Small intestine (tissue), 16 donors: ENCODE data around the gene NPIPA2. TPM values are rescaled to one million over a fixed set of nuclear protein-coding genes. Genes with fewer than 3 reads are reported as not detected.
"Not testable (repeated sequence)": the region's sequence is repeated elsewhere in the genome, so short reads cannot be mapped to it uniquely, and the experiment has no call there.

Source experiments
- DNase-seq, 2 donors: peaks; one replicate each; pipeline versions ENCODE4 v3.0.0 to v3.0.0-alpha.2; 2013
- FAIRE-seq: peaks from 2 replicates; lab custom pipeline; 2012; peaks lifted over from hg19 to GRCh38; lab: Jason Lieb, UNC
- H3K27ac ChIP-seq, 3 donors: one replicate each; pipeline ENCODE4 v1.5.1; 2013; ENCODE audit warnings: low read length in 2 of 3, mild to moderate bottlenecking in 2 of 3, control low read depth in 1 of 3, inconsistent platforms in 1 of 3, low read depth in 1 of 3, moderate library complexity in 1 of 3
- H3K27me3 ChIP-seq, 3 donors: one replicate each; pipeline ENCODE4 v1.6.1; 2013; ENCODE audit warnings: low read length in 3 of 3, inconsistent platforms in 1 of 3; ENCODE audit not compliant: control insufficient read depth in 3 of 3, insufficient read depth in 3 of 3
- H3K36me3 ChIP-seq, 3 donors: one replicate each; pipeline ENCODE4 v1.6.1; 2013; ENCODE audit warnings: low read length in 3 of 3, inconsistent platforms in 1 of 3, low read depth in 1 of 3, mild to moderate bottlenecking in 1 of 3, moderate library complexity in 1 of 3; ENCODE audit not compliant: control insufficient read depth in 3 of 3, insufficient read depth in 2 of 3
- H3K4me1 ChIP-seq, 3 donors: one replicate each; pipeline ENCODE4 v1.6.1; 2013; ENCODE audit warnings: low read length in 2 of 3, inconsistent platforms in 1 of 3, low read depth in 1 of 3, mild to moderate bottlenecking in 1 of 3, moderate library complexity in 1 of 3; ENCODE audit not compliant: control insufficient read depth in 3 of 3, insufficient read depth in 2 of 3
- H3K4me3 ChIP-seq, 3 donors: one replicate each; pipeline ENCODE4 v1.5.1; 2013; ENCODE audit warnings: low read length in 3 of 3, control low read depth in 1 of 3, inconsistent platforms in 1 of 3, low read depth in 1 of 3, mild to moderate bottlenecking in 1 of 3, moderate library complexity in 1 of 3
- H3K9me3 ChIP-seq, 2 donors: one replicate each; pipeline ENCODE4 v1.6.1; 2013; ENCODE audit warnings: low read depth in 1 of 2, low read length in 1 of 2; ENCODE audit not compliant: control insufficient read depth in 2 of 2, insufficient read depth in 1 of 2
- WGBS, 3 donors: extraction: QIAGEN DNeasy Blood & Tissue Kit; methylation state at CpG; one replicate each; pipeline ENCODE4 v1.1.7; 2013; 5-methylcytosine and 5-hydroxymethylcytosine counted together
- long read RNA-seq, 10 donors: transcript quantifications; one replicate each; lab custom pipeline, GENCODE V29; 2026
- polyA plus RNA-seq, 4 donors: library from polyadenylated mRNA; stranded (reverse) in 3 of 4; unstranded in 1 of 4; fragments of 200-250 nt in 3 of 4; fragments of 120-200 nt in 1 of 4; gene quantifications; one replicate each; pipeline versions ENCODE4 v1.2.1 to v1.2.3, GENCODE V29; 2013
- donor health status: healthy with polysubstance abuse.
- donor health status: control.
- donor health status: control.
- donor health status: Bipolar disorder and iron deficiency.
- donor health status: healthy.

NPIPA2 gene
- 1 to 10 TPM in 1 of 4 donors, under 1 TPM in 1, not detected in 2; 0.85 to 1.0 TPM for polyA plus RNA-seq
- long read RNA-seq, donor 1, result 0 reads
- long read RNA-seq, donor 2, result 0 reads
- long read RNA-seq, donor 3, result 0 reads
- long read RNA-seq, donor 4, result 0 reads
- long read RNA-seq, donor 5, result 0 reads
- long read RNA-seq, donor 6, result 0 reads
- long read RNA-seq, donor 7, result 0 reads
- long read RNA-seq, donor 8, result 0 reads
- long read RNA-seq, donor 9, result 0 reads
- long read RNA-seq, donor 10, result 0 reads

DNA sequence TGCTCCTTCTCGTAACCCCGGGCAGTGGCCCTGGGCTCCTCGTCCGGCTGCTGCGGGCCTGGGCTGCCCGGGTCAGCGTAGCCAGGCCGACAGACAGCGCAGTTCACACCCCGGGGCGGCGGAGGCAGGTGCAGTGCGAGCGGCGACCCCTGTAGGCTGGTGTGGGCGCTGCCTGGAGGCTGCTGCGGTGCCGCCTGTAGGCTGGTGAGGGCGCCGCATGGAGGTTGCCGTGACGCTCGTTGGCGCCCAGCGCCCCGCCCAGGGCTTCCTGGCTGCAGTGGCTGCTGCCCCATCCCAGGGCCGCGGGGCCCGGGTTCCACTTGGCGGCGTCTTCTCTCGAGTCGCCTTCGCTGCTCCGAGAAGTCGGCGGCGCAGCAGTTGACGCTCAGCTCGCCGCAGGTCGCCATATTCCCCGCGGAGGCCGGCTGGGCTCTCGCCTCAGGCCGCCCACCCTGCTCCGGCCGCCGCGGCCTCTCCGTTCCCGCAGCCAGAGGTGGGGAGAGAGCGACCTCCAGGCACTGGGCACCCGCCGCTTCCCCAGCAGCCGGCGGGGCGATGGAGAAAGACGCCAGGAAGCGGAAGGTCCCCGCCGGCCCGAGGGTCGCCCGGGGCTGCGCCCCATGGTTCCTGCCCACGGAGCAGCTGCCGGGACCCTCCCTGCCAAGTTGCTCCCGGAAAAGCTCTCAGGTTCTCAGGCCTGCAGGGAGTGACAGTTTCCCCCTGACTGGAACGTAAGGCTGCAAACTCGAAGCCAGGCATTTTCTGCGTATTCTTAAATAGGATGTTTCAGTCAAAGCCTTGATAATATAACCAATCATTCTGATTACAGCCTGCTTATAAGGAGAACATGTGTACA is at the start of gene NPIPA2:
TSS of gene NPIPA2 (plus strand) at position 261 of the 856 bp plus-strand sequence. CDS start 5,533 bp downstream, outside the sequence.
- WGBS, 3 donors, result no CpG with 5 or more reads among the region's 73 CpGs
- H3K27me3 ChIP-seq, H3K27ac ChIP-seq, H3K4me1 ChIP-seq, H3K36me3 ChIP-seq, H3K4me3 ChIP-seq, DNase-seq, H3K9me3 ChIP-seq, FAIRE-seq: not testable (repeated sequence)

DNA sequence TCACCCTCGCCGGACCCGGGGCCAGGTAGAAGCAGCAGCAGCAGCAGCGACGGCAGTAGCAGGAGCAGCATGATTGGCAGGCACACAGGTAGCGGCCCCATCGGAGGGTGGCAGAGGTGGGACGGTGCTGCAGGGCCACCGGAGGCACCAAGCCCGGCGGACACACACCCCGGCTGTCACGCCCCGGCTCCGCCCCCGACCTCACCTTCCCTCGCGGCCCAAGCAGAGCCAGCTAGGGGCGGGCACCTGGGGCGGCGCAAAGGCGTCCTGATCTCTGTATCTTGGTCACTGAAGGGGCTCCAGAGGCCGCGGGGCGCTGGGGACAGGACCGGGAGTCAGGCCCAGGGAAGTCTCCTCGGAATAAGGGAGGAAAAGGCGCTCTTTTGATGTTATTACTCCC is 48.2 kb upstream of the NPIPA2 start, which contains the start of gene PLA2G10:
TSS of gene PLA2G10 (minus strand) at position 180 of the 400 bp plus-strand sequence. CDS start at position 101, 79 bp downstream.
- no CpG with 5 or more reads among the region's 28 CpGs for WGBS, 3 donors
- H3K27me3 ChIP-seq, DNase-seq, H3K36me3 ChIP-seq, H3K27ac ChIP-seq, H3K9me3 ChIP-seq, H3K4me3 ChIP-seq, H3K4me1 ChIP-seq, FAIRE-seq: not testable (repeated sequence)

DNA sequence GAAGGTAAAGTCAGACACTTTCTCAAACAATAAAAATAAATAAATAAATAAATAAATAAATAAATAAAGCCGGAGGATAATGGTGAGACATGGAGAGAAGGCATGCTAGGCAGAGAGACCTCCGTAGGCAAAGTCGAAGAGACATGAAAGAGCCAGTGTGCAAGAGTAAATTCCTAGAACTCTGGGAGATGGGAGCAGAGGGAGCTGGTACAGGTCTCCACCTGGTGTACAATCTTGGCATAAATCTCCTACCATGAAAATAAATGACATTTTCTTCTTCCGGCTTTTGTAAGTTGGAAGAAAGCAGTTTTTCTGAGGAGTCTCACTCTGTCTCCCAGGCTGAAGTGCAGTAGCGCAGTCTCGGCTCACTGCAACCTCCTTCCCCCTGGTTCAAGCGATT is 40.5 kb upstream of the NPIPA2 start:
- not testable (repeated sequence) for H3K36me3 ChIP-seq

DNA sequence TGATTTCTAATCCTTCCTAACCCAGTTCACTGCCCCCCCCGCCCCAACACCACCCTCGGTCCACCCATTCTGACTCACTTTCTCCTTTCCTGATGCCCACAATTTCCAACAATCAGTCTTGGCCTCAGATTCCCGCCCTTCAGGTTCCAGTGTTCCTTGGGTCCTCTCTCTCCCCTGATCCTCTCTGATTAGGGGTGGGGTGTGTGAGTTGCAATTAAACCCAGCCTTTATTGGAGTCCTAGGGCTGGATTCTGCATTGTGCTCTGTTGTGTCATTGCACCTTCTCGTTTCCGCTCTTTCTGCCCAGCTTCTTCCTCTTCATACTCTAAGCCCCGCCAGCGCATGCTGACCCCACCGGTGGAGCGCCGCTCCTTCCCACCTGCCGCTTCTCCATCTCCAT is 39.7 kb upstream of the NPIPA2 start:
- not testable (repeated sequence) for H3K36me3 ChIP-seq, DNase-seq, H3K4me3 ChIP-seq, H3K27me3 ChIP-seq, H3K9me3 ChIP-seq, FAIRE-seq, H3K27ac ChIP-seq, H3K4me1 ChIP-seq
- WGBS, 3 donors, result no CpG with 5 or more reads among the region's 11 CpGs

More for the DNA sequence above, 40.5 kb upstream of the NPIPA2 start:
- DNase-seq, H3K27ac ChIP-seq, FAIRE-seq, H3K4me1 ChIP-seq, H3K4me3 ChIP-seq, H3K27me3 ChIP-seq, H3K9me3 ChIP-seq: not testable (repeated sequence)
- WGBS, 3 donors, result 0 to 63% (median 63%) methylated on average over 1 to 2 of the region's 7 CpGs

DNA sequence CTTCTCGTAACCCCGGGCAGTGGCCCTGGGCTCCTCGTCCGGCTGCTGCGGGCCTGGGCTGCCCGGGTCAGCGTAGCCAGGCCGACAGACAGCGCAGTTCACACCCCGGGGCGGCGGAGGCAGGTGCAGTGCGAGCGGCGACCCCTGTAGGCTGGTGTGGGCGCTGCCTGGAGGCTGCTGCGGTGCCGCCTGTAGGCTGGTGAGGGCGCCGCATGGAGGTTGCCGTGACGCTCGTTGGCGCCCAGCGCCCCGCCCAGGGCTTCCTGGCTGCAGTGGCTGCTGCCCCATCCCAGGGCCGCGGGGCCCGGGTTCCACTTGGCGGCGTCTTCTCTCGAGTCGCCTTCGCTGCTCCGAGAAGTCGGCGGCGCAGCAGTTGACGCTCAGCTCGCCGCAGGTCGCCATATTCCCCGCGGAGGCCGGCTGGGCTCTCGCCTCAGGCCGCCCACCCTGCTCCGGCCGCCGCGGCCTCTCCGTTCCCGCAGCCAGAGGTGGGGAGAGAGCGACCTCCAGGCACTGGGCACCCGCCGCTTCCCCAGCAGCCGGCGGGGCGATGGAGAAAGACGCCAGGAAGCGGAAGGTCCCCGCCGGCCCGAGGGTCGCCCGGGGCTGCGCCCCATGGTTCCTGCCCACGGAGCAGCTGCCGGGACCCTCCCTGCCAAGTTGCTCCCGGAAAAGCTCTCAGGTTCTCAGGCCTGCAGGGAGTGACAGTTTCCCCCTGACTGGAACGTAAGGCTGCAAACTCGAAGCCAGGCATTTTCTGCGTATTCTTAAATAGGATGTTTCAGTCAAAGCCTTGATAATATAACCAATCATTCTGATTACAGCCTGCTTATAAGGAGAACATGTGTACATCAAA is 38.9 kb upstream of the NPIPA2 start, which contains the start of gene NPIPA3:
TSS of gene NPIPA3 (plus strand) at position 256 of the 856 bp plus-strand sequence. CDS start 5,533 bp downstream, outside the sequence.
- not testable (repeated sequence) for FAIRE-seq, H3K9me3 ChIP-seq, H3K36me3 ChIP-seq, H3K27me3 ChIP-seq, H3K27ac ChIP-seq, H3K4me1 ChIP-seq, H3K4me3 ChIP-seq, DNase-seq
- no CpG with 5 or more reads among the region's 73 CpGs for WGBS, 3 donors

DNA sequence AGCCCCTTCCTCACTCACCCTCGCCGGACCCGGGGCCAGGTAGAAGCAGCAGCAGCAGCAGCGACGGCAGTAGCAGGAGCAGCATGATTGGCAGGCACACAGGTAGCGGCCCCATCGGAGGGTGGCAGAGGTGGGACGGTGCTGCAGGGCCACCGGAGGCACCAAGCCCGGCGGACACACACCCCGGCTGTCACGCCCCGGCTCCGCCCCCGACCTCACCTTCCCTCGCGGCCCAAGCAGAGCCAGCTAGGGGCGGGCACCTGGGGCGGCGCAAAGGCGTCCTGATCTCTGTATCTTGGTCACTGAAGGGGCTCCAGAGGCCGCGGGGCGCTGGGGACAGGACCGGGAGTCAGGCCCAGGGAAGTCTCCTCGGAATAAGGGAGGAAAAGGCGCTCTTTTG is 9.1 kb upstream of the NPIPA2 start:
- H3K27me3 ChIP-seq, H3K4me1 ChIP-seq, DNase-seq, H3K9me3 ChIP-seq, H3K4me3 ChIP-seq, FAIRE-seq, H3K27ac ChIP-seq, H3K36me3 ChIP-seq: not testable (repeated sequence)
- no CpG with 5 or more reads among the region's 28 CpGs for WGBS, 3 donors

DNA sequence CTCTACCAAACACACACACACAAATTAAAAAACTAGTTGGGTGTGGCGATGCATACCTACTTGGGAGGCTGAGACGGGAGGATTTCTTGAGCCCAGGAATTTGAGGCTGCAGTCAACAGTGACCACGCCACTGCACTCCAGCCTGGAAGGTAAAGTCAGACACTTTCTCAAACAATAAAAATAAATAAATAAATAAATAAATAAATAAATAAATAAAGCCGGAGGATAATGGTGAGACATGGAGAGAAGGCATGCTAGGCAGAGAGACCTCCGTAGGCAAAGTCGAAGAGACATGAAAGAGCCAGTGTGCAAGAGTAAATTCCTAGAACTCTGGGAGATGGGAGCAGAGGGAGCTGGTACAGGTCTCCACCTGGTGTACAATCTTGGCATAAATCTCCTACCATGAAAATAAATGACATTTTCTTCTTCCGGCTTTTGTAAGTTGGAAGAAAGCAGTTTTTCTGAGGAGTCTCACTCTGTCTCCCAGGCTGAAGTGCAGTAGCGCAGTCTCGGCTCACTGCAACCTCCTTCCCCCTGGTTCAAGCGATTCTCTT is 1.4 kb upstream of the NPIPA2 start:
- WGBS, 3 donors, result 0 to 42% methylated on average over 1 of the region's 10 CpGs; no CpG with 5 or more reads in 1 of the 3 donors
- not testable (repeated sequence) for FAIRE-seq

DNA sequence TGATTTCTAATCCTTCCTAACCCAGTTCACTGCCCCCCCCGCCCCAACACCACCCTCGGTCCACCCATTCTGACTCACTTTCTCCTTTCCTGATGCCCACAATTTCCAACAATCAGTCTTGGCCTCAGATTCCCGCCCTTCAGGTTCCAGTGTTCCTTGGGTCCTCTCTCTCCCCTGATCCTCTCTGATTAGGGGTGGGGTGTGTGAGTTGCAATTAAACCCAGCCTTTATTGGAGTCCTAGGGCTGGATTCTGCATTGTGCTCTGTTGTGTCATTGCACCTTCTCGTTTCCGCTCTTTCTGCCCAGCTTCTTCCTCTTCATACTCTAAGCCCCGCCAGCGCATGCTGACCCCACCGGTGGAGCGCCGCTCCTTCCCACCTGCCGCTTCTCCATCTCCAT is 539 bp upstream of the NPIPA2 start:
- DNase-seq, H3K27ac ChIP-seq, H3K4me1 ChIP-seq, H3K27me3 ChIP-seq, H3K36me3 ChIP-seq, H3K4me3 ChIP-seq, H3K9me3 ChIP-seq, FAIRE-seq: not testable (repeated sequence)
- no CpG with 5 or more reads among the region's 11 CpGs for WGBS, 3 donors

More for the DNA sequence above, 1.4 kb upstream of the NPIPA2 start:
- not testable (repeated sequence) for DNase-seq, H3K4me3 ChIP-seq, H3K9me3 ChIP-seq, H3K4me1 ChIP-seq, H3K27me3 ChIP-seq, H3K27ac ChIP-seq, H3K36me3 ChIP-seq
